H1 (cell line): Measurements from ENCODE around the gene SLC26A1.

Experiments
- CREB1 ChIP-seq: IDR thresholded peaks from 2 replicates; pipeline ENCODE4 v1.6.1; 2012; ENCODE audit warnings: inconsistent platforms
- CTCF ChIP-seq, 3 experiments: IDR thresholded peaks; 1 replicate in 2 of 3; 2 replicates in 1 of 3; pipeline versions ENCODE4 v1.5.1 to v1.6.1; 2011; ENCODE audit warnings: low read length in 3 of 3, mild to moderate bottlenecking in 3 of 3, inconsistent platforms in 2 of 3, low read depth in 1 of 3, moderate library complexity in 1 of 3; ENCODE audit not compliant: insufficient read depth in 1 of 3; ENCODE audit errors: control extremely low read depth in 1 of 3
- EP300 ChIP-seq, 2 experiments: IDR thresholded peaks; 1 replicate in 1 of 2; 2 replicates in 1 of 2; pipeline ENCODE4 v1.6.1; 2011 to 2012; ENCODE audit warnings: low read depth in 2 of 2, low read length in 2 of 2, mild to moderate bottlenecking in 2 of 2, borderline replicate concordance in 1 of 2, inconsistent platforms in 1 of 2, moderate library complexity in 1 of 2
- EZH2 ChIP-seq: fragments of 200-600 bp; sonication (generic); IDR thresholded peaks from 2 replicates; pipeline ENCODE4 v1.7.1; 2012; ENCODE audit warnings: low read depth, mild to moderate bottlenecking, moderate library complexity, low read length, inconsistent platforms; ENCODE audit not compliant: severe bottlenecking
- GABPA ChIP-seq: IDR thresholded peaks from 2 replicates; pipeline ENCODE4 v1.6.1; 2011; ENCODE audit warnings: mild to moderate bottlenecking, low read length, moderate library complexity, borderline replicate concordance; ENCODE audit not compliant: insufficient read depth
- MAFK ChIP-seq: IDR thresholded peaks from 2 replicates; pipeline ENCODE4 v1.6.1; 2012; ENCODE audit warnings: low read depth, mild to moderate bottlenecking, improper control_type of control experiment, low read length
- POLR2AphosphoS5 ChIP-seq: IDR thresholded peaks from 2 replicates; pipeline ENCODE4 v1.6.1; 2011; ENCODE audit warnings: low read depth, low read length
- RFX5 ChIP-seq: IDR thresholded peaks from 2 replicates; pipeline ENCODE4 v1.6.1; 2011; ENCODE audit warnings: low read depth, low read length, improper control_type of control experiment, borderline replicate concordance
- SIN3A ChIP-seq, 2 experiments: IDR thresholded peaks in 1 of 2; conservative IDR thresholded peaks in 1 of 2; 2 replicates each; pipeline ENCODE4 v1.6.1; 2011 to 2012; ENCODE audit warnings: low read length in 2 of 2, improper control_type of control experiment in 1 of 2, low read depth in 1 of 2, mild to moderate bottlenecking in 1 of 2
- TAF1 ChIP-seq: IDR thresholded peaks from 2 replicates; pipeline ENCODE4 v1.6.1; 2011; ENCODE audit warnings: mild to moderate bottlenecking, low read depth, low read length
- TAF7 ChIP-seq: optimal IDR thresholded peaks from 2 replicates; pipeline ENCODE3; 2011; ENCODE audit warnings: low read depth, mild to moderate bottlenecking, inconsistent platforms, low read length, moderate library complexity, borderline replicate concordance
- TF ChIP-seq, protein P1 (sequence below): IDR thresholded peaks from 2 replicates; pipeline ENCODE4 v1.6.1; 2012; ENCODE audit warnings: low read length, inconsistent platforms

DNA sequence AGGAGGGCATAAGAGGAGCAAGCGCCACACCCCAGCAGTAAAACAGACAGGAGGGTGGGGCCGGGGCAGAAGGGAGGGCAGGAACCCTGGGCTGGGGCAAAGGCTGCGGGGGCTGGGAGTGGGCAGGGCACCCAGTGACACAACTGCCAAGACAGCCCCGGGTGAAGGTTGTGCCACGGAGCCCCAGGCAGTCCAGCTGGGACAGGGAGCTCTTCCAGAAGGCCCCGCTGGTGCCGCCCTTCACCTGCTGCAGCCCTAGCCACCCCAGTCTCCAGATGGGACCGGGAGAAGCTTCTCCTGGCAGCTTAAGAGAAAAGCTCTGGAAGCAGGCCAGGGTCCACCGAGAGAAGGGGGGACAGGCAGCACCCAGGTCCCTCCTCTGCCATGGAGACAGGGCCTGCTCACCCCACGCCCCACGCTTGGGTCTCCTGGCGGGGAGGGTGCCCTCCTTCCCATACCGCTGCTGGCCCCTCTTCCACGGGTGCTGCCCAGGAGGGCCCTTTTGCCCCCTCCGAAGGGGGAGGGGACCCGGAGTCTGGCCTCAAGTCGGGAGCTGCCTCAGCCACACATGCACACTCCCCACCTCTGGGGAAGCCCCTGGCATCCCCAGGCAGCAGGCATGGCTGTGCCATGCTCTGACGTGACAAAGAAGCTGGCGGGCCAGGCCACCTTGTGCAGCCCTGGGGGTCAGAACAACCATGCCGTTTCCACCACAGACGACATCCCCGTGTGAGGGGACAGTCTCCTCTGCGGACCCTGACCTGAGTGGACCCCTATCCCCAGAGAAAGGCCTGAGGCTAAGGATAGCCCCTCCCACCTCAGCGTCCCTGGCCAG is 21.3 kb downstream of the SLC26A1 start:
- TF ChIP-seq, protein P1, sequence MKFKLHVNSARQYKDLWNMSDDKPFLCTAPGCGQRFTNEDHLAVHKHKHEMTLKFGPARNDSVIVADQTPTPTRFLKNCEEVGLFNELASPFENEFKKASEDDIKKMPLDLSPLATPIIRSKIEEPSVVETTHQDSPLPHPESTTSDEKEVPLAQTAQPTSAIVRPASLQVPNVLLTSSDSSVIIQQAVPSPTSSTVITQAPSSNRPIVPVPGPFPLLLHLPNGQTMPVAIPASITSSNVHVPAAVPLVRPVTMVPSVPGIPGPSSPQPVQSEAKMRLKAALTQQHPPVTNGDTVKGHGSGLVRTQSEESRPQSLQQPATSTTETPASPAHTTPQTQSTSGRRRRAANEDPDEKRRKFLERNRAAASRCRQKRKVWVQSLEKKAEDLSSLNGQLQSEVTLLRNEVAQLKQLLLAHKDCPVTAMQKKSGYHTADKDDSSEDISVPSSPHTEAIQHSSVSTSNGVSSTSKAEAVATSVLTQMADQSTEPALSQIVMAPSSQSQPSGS: no peak
- TF ChIP-seq RFX5 (no peak), CTCF (IDR thresholded peaks at IDR 0.05; ENCODE audit: control extremely low read depth in 1 of 3, insufficient read depth in 1 of 3, low read depth in 1 of 3, low read length in 3 of 3) (no peak), TAF7 (no peak), EZH2 (no peak), TAF1 (no peak), EP300 (IDR thresholded peaks at IDR 0.05; ENCODE audit: borderline replicate concordance in 1 of 2, low read depth in 2 of 2, low read length in 2 of 2) (no peak), MAFK (no peak), GABPA (no peak), POLR2AphosphoS5 (no peak), SIN3A (conservative IDR thresholded peaks at IDR 0.05 in 1 of 2, IDR thresholded peaks at IDR 0.05 in 1 of 2; ENCODE audit: low read depth in 1 of 2, low read length in 2 of 2) (no peak), CREB1 (no peak)
